Muscle layer of colon (tissue), 2 donors: ENCODE results near the gene NNT.
"Not testable (repeated sequence)": the region's sequence is repeated elsewhere in the genome, so short reads cannot be mapped to it uniquely, and the experiment has no call there.

Experiments
- H3K27ac ChIP-seq: one replicate; pipeline ENCODE4 v1.7.0; 2013; ENCODE audit warnings: low read depth, mild to moderate bottlenecking, low read length, moderate library complexity
- H3K27me3 ChIP-seq, 2 donors: one replicate each; pipeline ENCODE4 v1.7.0; 2013; ENCODE audit warnings: low read length in 2 of 2, mild to moderate bottlenecking in 2 of 2; ENCODE audit not compliant: insufficient read depth in 2 of 2, control insufficient read depth in 1 of 2
- H3K36me3 ChIP-seq: one replicate; pipeline ENCODE4 v1.7.0; 2013; ENCODE audit warnings: mild to moderate bottlenecking, low read length; ENCODE audit not compliant: insufficient read depth
- H3K4me1 ChIP-seq: one replicate; pipeline ENCODE4 v1.7.0; 2013; ENCODE audit warnings: mild to moderate bottlenecking, low read length; ENCODE audit not compliant: insufficient read depth
- H3K4me3 ChIP-seq, 2 donors: one replicate each; pipeline ENCODE4 v1.7.0; 2013; ENCODE audit warnings: low read length in 2 of 2, low read depth in 1 of 2, mild to moderate bottlenecking in 1 of 2, moderate library complexity in 1 of 2
- H3K9ac ChIP-seq: one replicate; pipeline ENCODE4 v1.7.0; 2013; ENCODE audit warnings: low read length
- H3K9me3 ChIP-seq: one replicate; pipeline ENCODE4 v1.7.0; 2013; ENCODE audit warnings: mild to moderate bottlenecking, low read length
- donor health status: abdominal sarcoma.
- donor health status: Adenocarcinoma of cecum.

Gene NNT

GRCh38 chr5:43602461-43603343, at the start of gene NNT:
TSS of gene NNT (plus strand) at chr5:43603180. CDS start at chr5:43609196, 6,016 bp downstream.
- Histone ChIP-seq H3K27me3 (no peaks in the 10 kb centered on the region), H3K27ac (peak within 1 kb of the TSS; percentile 96), H3K36me3 (no peaks in the 10 kb centered on the region), H3K9me3 (no peaks in the 10 kb centered on the region), H3K9ac (peak within 1 kb of the TSS; percentile 95), H3K4me3 (peak within 1 kb of the TSS; percentile 70 to 96), H3K4me1 (peaks cover 12% of the 10 kb centered on the region)

- Histone ChIP-seq H3K4me3 (no peak overlapping the region), H3K27me3 (no peaks in the 10 kb centered on the region), H3K9ac (no peak overlapping the region), H3K36me3 (peaks cover 18% of the 10 kb centered on the region), H3K27ac (no peak overlapping the region), H3K4me1 (peaks cover 42% of the 10 kb centered on the region), H3K9me3 (no peaks in the 10 kb centered on the region)
Observed at GRCh38 chr5:43553381-43553780, 49.6 kb upstream of the NNT start.

- Histone ChIP-seq H3K9ac (no peak overlapping the region), H3K4me3 (no peak overlapping the region), H3K9me3 (no peaks in the 10 kb centered on the region), H3K36me3 (peaks cover 18% of the 10 kb centered on the region), H3K27me3 (no peaks in the 10 kb centered on the region), H3K4me1 (peaks cover 42% of the 10 kb centered on the region), H3K27ac (no peak overlapping the region)
Observed at GRCh38 chr5:43554497-43554896, 48.5 kb upstream of the NNT start.

- peak overlapping the region; percentile 91 for H3K9ac ChIP-seq
- H3K4me1 ChIP-seq = peaks cover 39% of the 10 kb centered on the region
- H3K27me3 ChIP-seq = no peaks in the 10 kb centered on the region
- peak overlapping the region; percentile 88 to 89 for H3K4me3 ChIP-seq
- no peaks in the 10 kb centered on the region for H3K9me3 ChIP-seq
- peaks cover 11% of the 10 kb centered on the region for H3K36me3 ChIP-seq
- H3K27ac ChIP-seq = peak overlapping the region; percentile 94
Observed at GRCh38 chr5:43555895-43556606, 46.9 kb upstream of the NNT start.

- peaks cover 11% of the 10 kb centered on the region for H3K36me3 ChIP-seq
- H3K4me3 ChIP-seq = peak overlapping the region; percentile 88 to 89
- not testable (repeated sequence) for H3K9ac ChIP-seq, H3K27me3 ChIP-seq, H3K9me3 ChIP-seq
- peaks cover 38% of the 10 kb centered on the region for H3K4me1 ChIP-seq
- peak overlapping the region; percentile 94 for H3K27ac ChIP-seq
Observed at GRCh38 chr5:43556607-43556856, 46.4 kb upstream of the NNT start.

GRCh38 chr5:43556857-43557542, 46.0 kb upstream of the NNT start, which contains the start of gene PAIP1:
TSS of gene PAIP1 (minus strand) at chr5:43557077. CDS start at chr5:43556846, 231 bp downstream.
- peaks cover 38% of the 10 kb centered on the region for H3K4me1 ChIP-seq
- H3K4me3 ChIP-seq = peak within 1 kb of the TSS; percentile 88 to 89
- no peaks in the 10 kb centered on the region for H3K9me3 ChIP-seq
- no peaks in the 10 kb centered on the region for H3K27me3 ChIP-seq
- peaks cover 11% of the 10 kb centered on the region for H3K36me3 ChIP-seq
- H3K9ac ChIP-seq = peak within 1 kb of the TSS; percentile 91
- H3K27ac ChIP-seq = peak within 1 kb of the TSS; percentile 94

GRCh38 chr5:43560128-43560527, 42.9 kb upstream of the NNT start:
- Histone ChIP-seq H3K4me3 (no peak overlapping the region), H3K27me3 (no peaks in the 10 kb centered on the region), H3K9ac (no peak overlapping the region), H3K9me3 (no peaks in the 10 kb centered on the region), H3K4me1 (peaks cover 22% of the 10 kb centered on the region), H3K27ac (no peak overlapping the region), H3K36me3 (no peaks in the 10 kb centered on the region)

GRCh38 chr5:43561356-43561755, 41.6 kb upstream of the NNT start:
- H3K4me1 ChIP-seq = peaks cover 15% of the 10 kb centered on the region
- H3K36me3 ChIP-seq = no peaks in the 10 kb centered on the region
- H3K4me3 ChIP-seq = no peak overlapping the region
- H3K27me3 ChIP-seq = no peaks in the 10 kb centered on the region
- no peaks in the 10 kb centered on the region for H3K9me3 ChIP-seq
- H3K9ac ChIP-seq = no peak overlapping the region
- H3K27ac ChIP-seq = no peak overlapping the region

- no peaks in the 10 kb centered on the region for H3K27me3 ChIP-seq
- H3K4me3 ChIP-seq = no peak overlapping the region
- H3K27ac ChIP-seq = no peak overlapping the region
- peaks cover 10% of the 10 kb centered on the region for H3K4me1 ChIP-seq
- no peaks in the 10 kb centered on the region for H3K36me3 ChIP-seq
- no peak overlapping the region for H3K9ac ChIP-seq
- H3K9me3 ChIP-seq = no peaks in the 10 kb centered on the region
Observed at GRCh38 chr5:43563321-43563720, 39.7 kb upstream of the NNT start.

GRCh38 chr5:43564289-43564850, 38.6 kb upstream of the NNT start:
- Histone ChIP-seq H3K27ac (no peak overlapping the region), H3K9me3 (no peaks in the 10 kb centered on the region), H3K4me3 (no peak overlapping the region), H3K36me3 (no peaks in the 10 kb centered on the region), H3K27me3 (no peaks in the 10 kb centered on the region), H3K4me1 (peaks cover 10% of the 10 kb centered on the region), H3K9ac (no peak overlapping the region)

- Histone ChIP-seq H3K9ac (no peak overlapping the region), H3K36me3 (no peaks in the 10 kb centered on the region), H3K4me3 (no peak overlapping the region), H3K27ac (no peak overlapping the region), H3K4me1 (peaks cover 10% of the 10 kb centered on the region), H3K27me3 (no peaks in the 10 kb centered on the region), H3K9me3 (no peaks in the 10 kb centered on the region)
Observed at GRCh38 chr5:43565043-43565442, 37.9 kb upstream of the NNT start.
